HG03442 (cell line): Measurements from ENCODE around the gene KMT2B.

ENCODE experiments used
- ATAC-seq: cut with Tn5 transposase; IDR thresholded peaks from one replicate; pipeline ENCODE4 v1.9.1; 2021; ENCODE audit warnings: mild to moderate bottlenecking, moderate library complexity; ENCODE audit not compliant: unreplicated experiment

The KMT2B gene

GRCh38 chr19:35777086-35777841 is 59.5 kb downstream of the KMT2B start:
- ATAC-seq: no peak

GRCh38 chr19:35777961-35778360 is 60.2 kb downstream of the KMT2B start:
- ATAC-seq: no peak

GRCh38 chr19:35779033-35779432 is 61.2 kb downstream of the KMT2B start:
- no peak for ATAC-seq

GRCh38 chr19:35780058-35780457 is 62.3 kb downstream of the KMT2B start:
- no peak for ATAC-seq

GRCh38 chr19:35780717-35781116 is 62.9 kb downstream of the KMT2B start:
- no peak for ATAC-seq

- no peak for ATAC-seq
Measured at GRCh38 chr19:35781650-35782049, 63.8 kb downstream of the KMT2B start.

GRCh38 chr19:35782589-35782988 is 64.8 kb downstream of the KMT2B start:
- no peak for ATAC-seq

GRCh38 chr19:35783469-35784434 is 65.9 kb downstream of the KMT2B start:
- no peak for ATAC-seq

- no peak for ATAC-seq
Measured at GRCh38 chr19:35784503-35785338, 66.9 kb downstream of the KMT2B start.

GRCh38 chr19:35785339-35785627 is 67.5 kb downstream of the KMT2B start:
- no peak for ATAC-seq

- no peak for ATAC-seq
Measured at GRCh38 chr19:35786299-35787160, 68.7 kb downstream of the KMT2B start.

- no peak for ATAC-seq
Measured at GRCh38 chr19:35787227-35787799, 69.5 kb downstream of the KMT2B start.
